Small intestine (tissue), 7 donors: ENCODE results near the gene SDK2. TPM values are rescaled to one million over a fixed set of nuclear protein-coding genes. Genes with fewer than 3 reads are reported as not detected.

Source experiments
- DNase-seq, 2 donors: peaks; one replicate each; pipeline versions ENCODE4 v3.0.0 to v3.0.0-alpha.2; 2013
- FAIRE-seq: peaks from 2 replicates; lab custom pipeline; 2012; peaks lifted over from hg19 to GRCh38; lab: Jason Lieb, UNC
- H3K27ac ChIP-seq, 3 donors: one replicate each; pipeline ENCODE4 v1.5.1; 2013; ENCODE audit warnings: low read length in 2 of 3, mild to moderate bottlenecking in 2 of 3, control low read depth in 1 of 3, inconsistent platforms in 1 of 3, low read depth in 1 of 3, moderate library complexity in 1 of 3
- H3K27me3 ChIP-seq, 3 donors: one replicate each; pipeline ENCODE4 v1.6.1; 2013; ENCODE audit warnings: low read length in 3 of 3, inconsistent platforms in 1 of 3; ENCODE audit not compliant: control insufficient read depth in 3 of 3, insufficient read depth in 3 of 3
- H3K36me3 ChIP-seq, 3 donors: one replicate each; pipeline ENCODE4 v1.6.1; 2013; ENCODE audit warnings: low read length in 3 of 3, inconsistent platforms in 1 of 3, low read depth in 1 of 3, mild to moderate bottlenecking in 1 of 3, moderate library complexity in 1 of 3; ENCODE audit not compliant: control insufficient read depth in 3 of 3, insufficient read depth in 2 of 3
- H3K4me1 ChIP-seq, 3 donors: one replicate each; pipeline ENCODE4 v1.6.1; 2013; ENCODE audit warnings: low read length in 2 of 3, inconsistent platforms in 1 of 3, low read depth in 1 of 3, mild to moderate bottlenecking in 1 of 3, moderate library complexity in 1 of 3; ENCODE audit not compliant: control insufficient read depth in 3 of 3, insufficient read depth in 2 of 3
- H3K4me3 ChIP-seq, 3 donors: one replicate each; pipeline ENCODE4 v1.5.1; 2013; ENCODE audit warnings: low read length in 3 of 3, control low read depth in 1 of 3, inconsistent platforms in 1 of 3, low read depth in 1 of 3, mild to moderate bottlenecking in 1 of 3, moderate library complexity in 1 of 3
- H3K9me3 ChIP-seq, 2 donors: one replicate each; pipeline ENCODE4 v1.6.1; 2013; ENCODE audit warnings: low read depth in 1 of 2, low read length in 1 of 2; ENCODE audit not compliant: control insufficient read depth in 2 of 2, insufficient read depth in 1 of 2
- WGBS, 3 donors: extraction: QIAGEN DNeasy Blood & Tissue Kit; methylation state at CpG; one replicate each; pipeline ENCODE4 v1.1.7; 2013; 5-methylcytosine and 5-hydroxymethylcytosine counted together
- polyA plus RNA-seq, 4 donors: library from polyadenylated mRNA; stranded (reverse) in 3 of 4; unstranded in 1 of 4; fragments of 200-250 nt in 3 of 4; fragments of 120-200 nt in 1 of 4; gene quantifications; one replicate each; pipeline versions ENCODE4 v1.2.1 to v1.2.3, GENCODE V29; 2013
- donor health status: healthy with polysubstance abuse.
- donor health status: control.
- donor health status: control.
- donor health status: Bipolar disorder and iron deficiency.
- donor health status: healthy.

SDK2 gene
- polyA plus RNA-seq, 4 donors: under 0.01 to 1.1 (median 0.10) TPM

- Histone ChIP-seq H3K27ac (peak overlapping the region in 2 of 3 donors; percentile 40 to 62), H3K36me3 (peaks cover 0 to 63% (median 0%) of the 10 kb centered on the region in 3 donors), H3K4me1 (peaks cover 28 to 41% (median 30%) of the 10 kb centered on the region in 3 donors), H3K9me3 (no peaks in the 10 kb centered on the region), H3K27me3 (no peaks in the 10 kb centered on the region), H3K4me3 (no peak overlapping the region)
- WGBS, 3 donors: 50 to 63% (median 58%) methylated on average over 9 of the region's 9 CpGs
- no peak for FAIRE-seq
- no peak for DNase-seq
Observed at GRCh38 chr17:73293480-73293911, 350.7 kb downstream of the SDK2 start.

GRCh38 chr17:73293031-73293430 is 351.2 kb downstream of the SDK2 start:
- no peaks in the 10 kb centered on the region for H3K9me3 ChIP-seq
- H3K27ac ChIP-seq: peak overlapping the region in 2 of 3 donors; percentile 40 to 71
- H3K27me3 ChIP-seq: no peaks in the 10 kb centered on the region
- peaks cover 28 to 46% (median 30%) of the 10 kb centered on the region in 3 donors for H3K4me1 ChIP-seq
- DNase-seq: no peak
- FAIRE-seq: no peak
- WGBS, 3 donors: 35 to 63% (median 38%) methylated on average over 11 of the region's 11 CpGs
- H3K4me3 ChIP-seq: no peak overlapping the region
- H3K36me3 ChIP-seq: peaks cover 0 to 63% (median 0%) of the 10 kb centered on the region in 3 donors

- Histone ChIP-seq H3K36me3 (peaks cover 0 to 72% (median 0%) of the 10 kb centered on the region in 3 donors), H3K4me1 (peaks cover 28 to 49% (median 30%) of the 10 kb centered on the region in 3 donors), H3K27ac (peak overlapping the region in 2 of 3 donors; percentile 87), H3K27me3 (no peaks in the 10 kb centered on the region), H3K4me3 (no peak overlapping the region), H3K9me3 (no peaks in the 10 kb centered on the region)
- DNase-seq (no peak), FAIRE-seq (no peak)
- WGBS, 3 donors: 52 to 64% (median 52%) methylated on average over 12 of the region's 12 CpGs
Observed at GRCh38 chr17:73292031-73292531, 352.2 kb downstream of the SDK2 start.

DNA sequence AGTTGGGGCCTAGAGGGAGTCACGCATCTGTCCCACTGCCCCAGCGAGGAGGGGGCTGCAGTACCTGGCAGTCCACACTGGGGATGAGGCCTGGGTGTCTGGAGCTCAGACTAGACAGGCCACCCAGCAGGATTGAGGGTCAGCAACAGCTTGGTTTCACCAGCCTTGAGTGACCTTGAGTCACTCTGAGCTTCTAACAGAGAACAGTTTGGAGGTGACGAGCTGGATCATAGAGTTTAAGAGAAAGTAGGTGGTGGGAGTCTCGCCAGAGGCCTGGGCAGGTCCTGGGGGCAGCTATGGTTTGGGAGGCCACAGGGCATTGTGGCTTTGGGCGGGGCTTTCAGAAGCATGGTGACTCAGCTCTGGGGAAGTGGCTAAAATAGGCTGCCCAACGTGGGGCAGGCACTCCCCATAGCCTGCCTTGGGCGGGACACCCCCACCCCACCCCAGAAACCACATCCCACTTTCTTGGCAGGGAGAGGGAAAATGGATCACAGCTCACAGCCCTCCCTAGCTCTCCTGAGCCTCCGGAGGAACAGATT is 352.9 kb downstream of the SDK2 start:
- Histone ChIP-seq H3K27me3 (no peaks in the 10 kb centered on the region), H3K9me3 (no peaks in the 10 kb centered on the region), H3K4me3 (no peak overlapping the region), H3K4me1 (peaks cover 28 to 49% (median 30%) of the 10 kb centered on the region in 3 donors), H3K36me3 (peaks cover 0 to 80% (median 0%) of the 10 kb centered on the region in 3 donors), H3K27ac (peak overlapping the region; percentile 35 to 87 (median 87))
- DNase-seq: peak in 1 of 2 donors; percentile 71
- no peak for FAIRE-seq
- 31 to 44% (median 37%) methylated on average over 8 of the region's 8 CpGs for WGBS, 3 donors

DNA sequence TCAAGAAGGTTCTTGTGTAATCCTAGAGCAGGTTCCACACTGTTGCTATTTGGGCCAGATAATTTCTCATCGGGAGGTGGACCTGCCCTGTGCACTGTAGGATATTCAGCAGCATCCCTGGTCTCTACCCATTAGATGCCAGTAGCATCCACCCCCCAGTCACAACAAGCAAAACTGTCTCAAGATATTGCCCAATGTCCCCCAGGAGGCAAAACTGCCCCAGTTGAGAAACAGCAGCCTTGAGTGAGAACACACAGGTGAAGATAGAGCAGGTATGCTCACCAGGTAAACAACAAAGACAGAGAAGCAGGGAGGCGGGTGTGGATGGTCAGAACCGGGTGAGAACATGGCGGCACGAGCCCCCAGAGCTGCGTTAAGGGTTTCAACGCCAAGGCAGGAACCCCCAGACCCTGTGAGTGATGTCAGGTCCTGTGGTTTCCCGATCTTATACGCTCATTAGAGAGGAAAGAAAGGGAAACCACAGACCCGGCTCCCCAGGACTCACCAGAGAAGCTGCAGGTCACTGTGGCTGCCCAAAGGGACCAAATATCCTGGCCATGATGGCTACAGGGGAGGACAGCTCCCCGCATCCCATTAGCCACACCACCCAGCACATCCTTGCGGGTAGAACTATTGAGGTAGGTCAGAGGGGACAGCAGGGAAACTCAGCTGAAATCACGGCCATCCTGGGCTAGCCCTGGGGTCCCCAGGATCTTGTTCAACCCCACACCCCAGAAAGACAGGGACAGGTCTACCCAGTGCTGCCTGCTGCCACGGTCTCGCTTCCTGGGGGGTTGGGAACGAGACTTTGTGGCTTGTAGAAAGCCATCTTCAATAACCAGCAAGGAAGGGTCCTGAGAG is 353.6 kb downstream of the SDK2 start:
- Histone ChIP-seq H3K4me1 (peaks cover 28 to 49% (median 30%) of the 10 kb centered on the region in 3 donors), H3K4me3 (no peak overlapping the region), H3K27ac (peak overlapping the region; percentile 84 to 87 (median 87)), H3K9me3 (no peaks in the 10 kb centered on the region), H3K36me3 (peaks cover 0 to 85% (median 3%) of the 10 kb centered on the region in 3 donors), H3K27me3 (no peaks in the 10 kb centered on the region)
- 36 to 67% (median 42%) methylated on average over 16 of the region's 16 CpGs for WGBS, 3 donors
- FAIRE-seq (no peak), DNase-seq (no peak)

GRCh38 chr17:73289549-73290254 is 354.5 kb downstream of the SDK2 start:
- DNase-seq: no peak
- Histone ChIP-seq H3K27me3 (no peaks in the 10 kb centered on the region), H3K27ac (peak overlapping the region; percentile 84 to 87 (median 87)), H3K36me3 (peaks cover 0 to 86% (median 8%) of the 10 kb centered on the region in 3 donors), H3K4me1 (peaks cover 25 to 54% (median 28%) of the 10 kb centered on the region in 3 donors), H3K9me3 (no peaks in the 10 kb centered on the region), H3K4me3 (no peak overlapping the region)
- WGBS, 3 donors: 15 to 54% (median 46%) methylated on average over 7 of the region's 7 CpGs
- no peak for FAIRE-seq

GRCh38 chr17:73288534-73289302 is 355.5 kb downstream of the SDK2 start:
- DNase-seq: peak; percentile 91 to 99
- H3K27me3 ChIP-seq: no peaks in the 10 kb centered on the region
- 18 to 47% (median 31%) methylated on average over 18 to 19 of the region's 19 CpGs for WGBS, 3 donors
- peaks cover 0 to 90% (median 9%) of the 10 kb centered on the region in 3 donors for H3K36me3 ChIP-seq
- no peak for FAIRE-seq
- H3K9me3 ChIP-seq: no peaks in the 10 kb centered on the region
- peaks cover 25 to 54% (median 28%) of the 10 kb centered on the region in 3 donors for H3K4me1 ChIP-seq
- H3K27ac ChIP-seq: peak overlapping the region; percentile 62 to 86 (median 84)
- H3K4me3 ChIP-seq: no peak overlapping the region
